GM23338 (cell line): ENCODE results near the gene SIX5. TPM values are rescaled to one million over a fixed set of nuclear protein-coding genes. Genes with fewer than 3 reads are reported as not detected.

Experiments
- ATAC-seq: fragments of 200-7000 bp; cut with Tn5 transposase; 3 replicates; pipeline ENCODE4 v1.9.1; 2020
- DNase-seq: peaks from one replicate; pipeline ENCODE4 v3.0.0-alpha.2; 2015; ENCODE audit warnings: low spot score
- H2AFZ ChIP-seq: fragments of 200-600 bp; sonication (generic); 2 replicates; pipeline ENCODE4 v1.8.0; 2016; ENCODE audit warnings: antibody characterized with exemption, mild to moderate bottlenecking, moderate library complexity
- H3F3A ChIP-seq: fragments of 200-600 bp; sonication (generic); replicated peaks from 2 replicates; pipeline ENCODE4 v1.8.0; 2017; ENCODE audit warnings: antibody characterized with exemption, mixed run types, low read depth
- H3K27ac ChIP-seq: fragments of 200-600 bp; sonication (generic); 2 replicates; pipeline ENCODE4 v1.6.1; 2016; ENCODE audit warnings: low read depth
- H3K27me3 ChIP-seq: fragments of 200-600 bp; sonication (generic); 2 replicates; pipeline ENCODE4 v1.8.0; 2016; ENCODE audit warnings: mild to moderate bottlenecking, mixed run types, moderate library complexity; ENCODE audit not compliant: insufficient read depth
- H3K36me3 ChIP-seq: fragments of 200-600 bp; sonication (generic); 2 replicates; pipeline ENCODE4 v1.8.0; 2016; ENCODE audit warnings: mild to moderate bottlenecking; ENCODE audit not compliant: insufficient read depth
- H3K4me1 ChIP-seq: fragments of 200-600 bp; sonication (generic); 2 replicates; pipeline ENCODE4 v1.8.0; 2016; ENCODE audit warnings: mild to moderate bottlenecking, moderate library complexity; ENCODE audit not compliant: insufficient read depth
- H3K4me2 ChIP-seq: fragments of 200-600 bp; sonication (generic); 2 replicates; pipeline ENCODE4 v1.7.1; 2017; ENCODE audit warnings: mixed run types
- H3K4me3 ChIP-seq: fragments of 200-600 bp; sonication (generic); 2 replicates; pipeline ENCODE4 v1.6.1; 2016; ENCODE audit warnings: mixed run types
- H3K79me2 ChIP-seq: fragments of 200-600 bp; sonication (generic); replicated peaks from 2 replicates; pipeline ENCODE4 v1.8.0; 2017; ENCODE audit warnings: mild to moderate bottlenecking; ENCODE audit not compliant: insufficient read depth
- H3K9me2 ChIP-seq: fragments of 200-600 bp; sonication (generic); 2 replicates; pipeline ENCODE4 v1.8.0; 2017; ENCODE audit not compliant: insufficient read depth
- H4K20me1 ChIP-seq: fragments of 200-600 bp; sonication (generic); replicated peaks from 2 replicates; pipeline ENCODE4 v1.8.0; 2017; ENCODE audit warnings: mild to moderate bottlenecking; ENCODE audit not compliant: insufficient read depth
- H3K27ac Mint-ChIP-seq: 2 replicates; pipeline ENCODE4 v1.8.0; 2020; ENCODE audit warnings: inconsistent platforms, mild to moderate bottlenecking, moderate library complexity, mixed read lengths
- H3K27me3 Mint-ChIP-seq: 3 replicates; pipeline ENCODE4 v1.8.0; 2022; ENCODE audit warnings: low read depth, mild to moderate bottlenecking, moderate library complexity, mixed read lengths, inconsistent platforms; ENCODE audit not compliant: insufficient read depth, poor library complexity
- H3K36me3 Mint-ChIP-seq: 3 replicates; pipeline ENCODE4 v1.8.0; 2021; ENCODE audit warnings: low read depth, mild to moderate bottlenecking, inconsistent platforms, moderate library complexity, mixed read lengths
- H3K4me1 Mint-ChIP-seq: 3 replicates; pipeline ENCODE4 v1.8.0; 2020; ENCODE audit warnings: mild to moderate bottlenecking, inconsistent platforms, mixed read lengths
- H3K4me3 Mint-ChIP-seq: 3 replicates; pipeline ENCODE4 v1.8.0; 2021; ENCODE audit warnings: moderate library complexity, mild to moderate bottlenecking, inconsistent platforms, mixed read lengths
- H3K9me3 Mint-ChIP-seq: 3 replicates; pipeline ENCODE4 v1.8.0; 2020; ENCODE audit warnings: moderate library complexity, mild to moderate bottlenecking, inconsistent platforms, mixed read lengths
- CREB1 ChIP-seq: fragments of 250-450 bp; sonication (Bioruptor Pico); IDR thresholded peaks from 2 replicates; pipeline ENCODE4 v1.5.0; 2020; ENCODE audit warnings: low read depth, mild to moderate bottlenecking, moderate library complexity
- ETS1 ChIP-seq: IDR thresholded peaks from 2 replicates; pipeline ENCODE4 v1.6.1; 2016; ENCODE audit warnings: antibody characterized with exemption
- EZH2 ChIP-seq: fragments of 200-600 bp; sonication (generic); IDR thresholded peaks from one replicate; pipeline ENCODE4 v1.8.0; 2017; ENCODE audit warnings: antibody characterized with exemption, mild to moderate bottlenecking, low read depth; ENCODE audit not compliant: unreplicated experiment
- EZH2phosphoT487 ChIP-seq: fragments of 200-600 bp; sonication (generic); IDR thresholded peaks from one replicate; pipeline ENCODE4 v1.8.1; 2018; ENCODE audit warnings: antibody characterized with exemption; ENCODE audit not compliant: unreplicated experiment
- JUNB ChIP-seq: IDR thresholded peaks from one replicate; pipeline ENCODE4 v1.6.1; 2016; ENCODE audit warnings: antibody characterized with exemption; ENCODE audit not compliant: unreplicated experiment
- NANOG ChIP-seq: IDR thresholded peaks from 2 replicates; pipeline ENCODE4 v1.6.1; 2016; ENCODE audit warnings: antibody characterized with exemption, borderline replicate concordance
- POLR2AphosphoS5 ChIP-seq: IDR thresholded peaks from 2 replicates; pipeline ENCODE4 v1.6.1; 2016; ENCODE audit warnings: antibody characterized with exemption, low read depth
- STAT1 ChIP-seq: IDR thresholded peaks from one replicate; pipeline ENCODE4 v1.6.1; 2016; ENCODE audit warnings: antibody characterized with exemption; ENCODE audit not compliant: unreplicated experiment
- ZNF114 ChIP-seq: fragments of 250-450 bp; sonication (Bioruptor Pico); IDR thresholded peaks from 2 replicates; pipeline ENCODE4 v1.5.0; 2020; ENCODE audit warnings: mild to moderate bottlenecking, moderate library complexity
- ZNF331 ChIP-seq: fragments of 250-450 bp; sonication (Bioruptor Pico); IDR thresholded peaks from 2 replicates; pipeline ENCODE4 v1.5.0; 2020; ENCODE audit warnings: low read depth, mild to moderate bottlenecking, moderate library complexity
- polyA plus RNA-seq: library from polyadenylated mRNA; unstranded; fragments of >200 nt; fragmentation: Nextera tagmentation; extraction: Ambion mirVana; gene quantifications from 2 replicates; pipeline ENCODE4 v1.2.1, GENCODE V29; 2016
- total RNA-seq: library from RNA; depleted of rRNA; stranded (reverse); fragments of >200 nt; shearing (Covaris generic); gene quantifications from 2 replicates; pipeline ENCODE4 v1.2.3, GENCODE V29; 2014
- TF ChIP-seq, protein P1 (sequence below): fragments of 250-450 bp; sonication (Bioruptor Pico); IDR thresholded peaks from 2 replicates; pipeline ENCODE4 v1.5.0; 2020; ENCODE audit warnings: mild to moderate bottlenecking, moderate library complexity
- TF ChIP-seq, protein P2 (sequence below), 2 experiments: fragments of 200-600 bp in 1 of 2; sonication (generic) in 1 of 2; conservative IDR thresholded peaks; 2 replicates each; pipeline versions ENCODE4 v1.5.1 to v1.6.1; 2016 to 2017; ENCODE audit warnings: antibody characterized with exemption in 2 of 2, low read depth in 2 of 2, mild to moderate bottlenecking in 2 of 2, moderate library complexity in 1 of 2
- TF ChIP-seq, protein P3 (sequence below): IDR thresholded peaks from one replicate; pipeline ENCODE4 v1.6.1; 2018; ENCODE audit warnings: antibody characterized with exemption; ENCODE audit not compliant: unreplicated experiment

The SIX5 gene
- total and polyA plus RNA-seq, 2 experiments from 2014 or later, result 10.1 to 22.6 TPM

GRCh38 chr19:45793876-45794275, 24.8 kb upstream of the SIX5 start:
- Histone ChIP-seq H3F3A (peaks cover 9% of the 10 kb centered on the region; the same call in 1 of the 2 replicates), H3K27me3 (no peaks in the 10 kb centered on the region), H3K27ac (no peak overlapping the region), H3K36me3 (peaks cover 6% of the 10 kb centered on the region; the same call in 1 of the 2 replicates), H3K79me2 (peaks cover 17% of the 10 kb centered on the region), H3K4me2 (no peak overlapping the region), H4K20me1 (peaks cover 13% of the 10 kb centered on the region), H2AFZ (0 out of 2 replicates have a peak overlapping the region, but pooled peaks have one; percentile 78), H3K4me3 (no peak overlapping the region), H3K9me2 (no peaks in the 10 kb centered on the region), H3K4me1 (peaks cover 6% of the 10 kb centered on the region)
- Mint-ChIP-seq H3K36me3 (peaks cover 18% of the 10 kb centered on the region), H3K27me3 (peaks cover 14% of the 10 kb centered on the region), H3K4me1 (peaks cover 21% of the 10 kb centered on the region), H3K27ac (no peak overlapping the region), H3K9me3 (no peaks in the 10 kb centered on the region; the same call in none of the 3 replicates), H3K4me3 (no peak overlapping the region)
- no peak for TF ChIP-seq CREB1
- TF ChIP-seq, protein P1, sequence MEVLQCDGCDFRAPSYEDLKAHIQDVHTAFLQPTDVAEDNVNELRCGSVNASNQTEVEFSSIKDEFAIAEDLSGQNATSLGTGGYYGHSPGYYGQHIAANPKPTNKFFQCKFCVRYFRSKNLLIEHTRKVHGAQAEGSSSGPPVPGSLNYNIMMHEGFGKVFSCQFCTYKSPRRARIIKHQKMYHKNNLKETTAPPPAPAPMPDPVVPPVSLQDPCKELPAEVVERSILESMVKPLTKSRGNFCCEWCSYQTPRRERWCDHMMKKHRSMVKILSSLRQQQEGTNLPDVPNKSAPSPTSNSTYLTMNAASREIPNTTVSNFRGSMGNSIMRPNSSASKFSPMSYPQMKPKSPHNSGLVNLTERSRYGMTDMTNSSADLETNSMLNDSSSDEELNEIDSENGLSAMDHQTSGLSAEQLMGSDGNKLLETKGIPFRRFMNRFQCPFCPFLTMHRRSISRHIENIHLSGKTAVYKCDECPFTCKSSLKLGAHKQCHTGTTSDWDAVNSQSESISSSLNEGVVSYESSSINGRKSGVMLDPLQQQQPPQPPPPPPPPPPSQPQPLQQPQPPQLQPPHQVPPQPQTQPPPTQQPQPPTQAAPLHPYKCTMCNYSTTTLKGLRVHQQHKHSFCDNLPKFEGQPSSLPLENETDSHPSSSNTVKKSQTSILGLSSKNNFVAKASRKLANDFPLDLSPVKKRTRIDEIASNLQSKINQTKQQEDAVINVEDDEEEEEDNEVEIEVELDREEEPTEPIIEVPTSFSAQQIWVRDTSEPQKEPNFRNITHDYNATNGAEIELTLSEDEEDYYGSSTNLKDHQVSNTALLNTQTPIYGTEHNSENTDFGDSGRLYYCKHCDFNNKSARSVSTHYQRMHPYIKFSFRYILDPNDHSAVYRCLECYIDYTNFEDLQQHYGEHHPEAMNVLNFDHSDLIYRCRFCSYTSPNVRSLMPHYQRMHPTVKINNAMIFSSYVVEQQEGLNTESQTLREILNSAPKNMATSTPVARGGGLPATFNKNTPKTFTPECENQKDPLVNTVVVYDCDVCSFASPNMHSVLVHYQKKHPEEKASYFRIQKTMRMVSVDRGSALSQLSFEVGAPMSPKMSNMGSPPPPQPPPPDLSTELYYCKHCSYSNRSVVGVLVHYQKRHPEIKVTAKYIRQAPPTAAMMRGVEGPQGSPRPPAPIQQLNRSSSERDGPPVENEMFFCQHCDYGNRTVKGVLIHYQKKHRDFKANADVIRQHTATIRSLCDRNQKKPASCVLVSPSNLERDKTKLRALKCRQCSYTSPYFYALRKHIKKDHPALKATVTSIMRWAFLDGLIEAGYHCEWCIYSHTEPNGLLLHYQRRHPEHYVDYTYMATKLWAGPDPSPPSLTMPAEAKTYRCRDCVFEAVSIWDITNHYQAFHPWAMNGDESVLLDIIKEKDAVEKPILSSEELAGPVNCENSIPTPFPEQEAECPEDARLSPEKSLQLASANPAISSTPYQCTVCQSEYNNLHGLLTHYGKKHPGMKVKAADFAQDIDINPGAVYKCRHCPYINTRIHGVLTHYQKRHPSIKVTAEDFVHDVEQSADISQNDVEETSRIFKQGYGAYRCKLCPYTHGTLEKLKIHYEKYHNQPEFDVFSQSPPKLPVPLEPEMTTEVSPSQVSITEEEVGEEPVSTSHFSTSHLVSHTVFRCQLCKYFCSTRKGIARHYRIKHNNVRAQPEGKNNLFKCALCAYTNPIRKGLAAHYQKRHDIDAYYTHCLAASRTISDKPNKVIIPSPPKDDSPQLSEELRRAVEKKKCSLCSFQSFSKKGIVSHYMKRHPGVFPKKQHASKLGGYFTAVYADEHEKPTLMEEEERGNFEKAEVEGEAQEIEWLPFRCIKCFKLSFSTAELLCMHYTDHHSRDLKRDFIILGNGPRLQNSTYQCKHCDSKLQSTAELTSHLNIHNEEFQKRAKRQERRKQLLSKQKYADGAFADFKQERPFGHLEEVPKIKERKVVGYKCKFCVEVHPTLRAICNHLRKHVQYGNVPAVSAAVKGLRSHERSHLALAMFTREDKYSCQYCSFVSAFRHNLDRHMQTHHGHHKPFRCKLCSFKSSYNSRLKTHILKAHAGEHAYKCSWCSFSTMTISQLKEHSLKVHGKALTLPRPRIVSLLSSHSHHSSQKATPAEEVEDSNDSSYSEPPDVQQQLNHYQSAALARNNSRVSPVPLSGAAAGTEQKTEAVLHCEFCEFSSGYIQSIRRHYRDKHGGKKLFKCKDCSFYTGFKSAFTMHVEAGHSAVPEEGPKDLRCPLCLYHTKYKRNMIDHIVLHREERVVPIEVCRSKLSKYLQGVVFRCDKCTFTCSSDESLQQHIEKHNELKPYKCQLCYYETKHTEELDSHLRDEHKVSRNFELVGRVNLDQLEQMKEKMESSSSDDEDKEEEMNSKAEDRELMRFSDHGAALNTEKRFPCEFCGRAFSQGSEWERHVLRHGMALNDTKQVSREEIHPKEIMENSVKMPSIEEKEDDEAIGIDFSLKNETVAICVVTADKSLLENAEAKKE, result no peak
- no peak for TF ChIP-seq ZNF331 (CRISPR knock-in tag)
- no peak for TF ChIP-seq STAT1
- TF ChIP-seq ZNF114 (CRISPR knock-in tag), result no peak
- TF ChIP-seq, protein P2, sequence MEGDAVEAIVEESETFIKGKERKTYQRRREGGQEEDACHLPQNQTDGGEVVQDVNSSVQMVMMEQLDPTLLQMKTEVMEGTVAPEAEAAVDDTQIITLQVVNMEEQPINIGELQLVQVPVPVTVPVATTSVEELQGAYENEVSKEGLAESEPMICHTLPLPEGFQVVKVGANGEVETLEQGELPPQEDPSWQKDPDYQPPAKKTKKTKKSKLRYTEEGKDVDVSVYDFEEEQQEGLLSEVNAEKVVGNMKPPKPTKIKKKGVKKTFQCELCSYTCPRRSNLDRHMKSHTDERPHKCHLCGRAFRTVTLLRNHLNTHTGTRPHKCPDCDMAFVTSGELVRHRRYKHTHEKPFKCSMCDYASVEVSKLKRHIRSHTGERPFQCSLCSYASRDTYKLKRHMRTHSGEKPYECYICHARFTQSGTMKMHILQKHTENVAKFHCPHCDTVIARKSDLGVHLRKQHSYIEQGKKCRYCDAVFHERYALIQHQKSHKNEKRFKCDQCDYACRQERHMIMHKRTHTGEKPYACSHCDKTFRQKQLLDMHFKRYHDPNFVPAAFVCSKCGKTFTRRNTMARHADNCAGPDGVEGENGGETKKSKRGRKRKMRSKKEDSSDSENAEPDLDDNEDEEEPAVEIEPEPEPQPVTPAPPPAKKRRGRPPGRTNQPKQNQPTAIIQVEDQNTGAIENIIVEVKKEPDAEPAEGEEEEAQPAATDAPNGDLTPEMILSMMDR (conservative IDR thresholded peaks at IDR 0.05; ENCODE audit: low read depth in 2 of 2), result no peak
- TF ChIP-seq POLR2AphosphoS5, result no peak
- no peak for TF ChIP-seq EZH2
- TF ChIP-seq, protein P3, sequence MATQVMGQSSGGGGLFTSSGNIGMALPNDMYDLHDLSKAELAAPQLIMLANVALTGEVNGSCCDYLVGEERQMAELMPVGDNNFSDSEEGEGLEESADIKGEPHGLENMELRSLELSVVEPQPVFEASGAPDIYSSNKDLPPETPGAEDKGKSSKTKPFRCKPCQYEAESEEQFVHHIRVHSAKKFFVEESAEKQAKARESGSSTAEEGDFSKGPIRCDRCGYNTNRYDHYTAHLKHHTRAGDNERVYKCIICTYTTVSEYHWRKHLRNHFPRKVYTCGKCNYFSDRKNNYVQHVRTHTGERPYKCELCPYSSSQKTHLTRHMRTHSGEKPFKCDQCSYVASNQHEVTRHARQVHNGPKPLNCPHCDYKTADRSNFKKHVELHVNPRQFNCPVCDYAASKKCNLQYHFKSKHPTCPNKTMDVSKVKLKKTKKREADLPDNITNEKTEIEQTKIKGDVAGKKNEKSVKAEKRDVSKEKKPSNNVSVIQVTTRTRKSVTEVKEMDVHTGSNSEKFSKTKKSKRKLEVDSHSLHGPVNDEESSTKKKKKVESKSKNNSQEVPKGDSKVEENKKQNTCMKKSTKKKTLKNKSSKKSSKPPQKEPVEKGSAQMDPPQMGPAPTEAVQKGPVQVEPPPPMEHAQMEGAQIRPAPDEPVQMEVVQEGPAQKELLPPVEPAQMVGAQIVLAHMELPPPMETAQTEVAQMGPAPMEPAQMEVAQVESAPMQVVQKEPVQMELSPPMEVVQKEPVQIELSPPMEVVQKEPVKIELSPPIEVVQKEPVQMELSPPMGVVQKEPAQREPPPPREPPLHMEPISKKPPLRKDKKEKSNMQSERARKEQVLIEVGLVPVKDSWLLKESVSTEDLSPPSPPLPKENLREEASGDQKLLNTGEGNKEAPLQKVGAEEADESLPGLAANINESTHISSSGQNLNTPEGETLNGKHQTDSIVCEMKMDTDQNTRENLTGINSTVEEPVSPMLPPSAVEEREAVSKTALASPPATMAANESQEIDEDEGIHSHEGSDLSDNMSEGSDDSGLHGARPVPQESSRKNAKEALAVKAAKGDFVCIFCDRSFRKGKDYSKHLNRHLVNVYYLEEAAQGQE, result no peak
- TF ChIP-seq NANOG, result no peak
- no peak for TF ChIP-seq EZH2phosphoT487
- TF ChIP-seq ETS1, result no peak
- no peak for TF ChIP-seq JUNB
- no peak for ATAC-seq
- DNase-seq, result no peak
